GM12872 (cell line): ENCODE measurements around the gene HTRA3.

ENCODE experiments used
- TF ChIP-seq, protein P1 (sequence below): IDR thresholded peaks from 3 replicates; pipeline ENCODE4 v1.5.1; 2011; ENCODE audit warnings: low read depth, mild to moderate bottlenecking, low read length, moderate library complexity; ENCODE audit not compliant: insufficient read depth

The HTRA3 gene

GRCh38 chr4:8260656-8261111 is 8.9 kb upstream of the HTRA3 start:
- TF ChIP-seq, protein P1, sequence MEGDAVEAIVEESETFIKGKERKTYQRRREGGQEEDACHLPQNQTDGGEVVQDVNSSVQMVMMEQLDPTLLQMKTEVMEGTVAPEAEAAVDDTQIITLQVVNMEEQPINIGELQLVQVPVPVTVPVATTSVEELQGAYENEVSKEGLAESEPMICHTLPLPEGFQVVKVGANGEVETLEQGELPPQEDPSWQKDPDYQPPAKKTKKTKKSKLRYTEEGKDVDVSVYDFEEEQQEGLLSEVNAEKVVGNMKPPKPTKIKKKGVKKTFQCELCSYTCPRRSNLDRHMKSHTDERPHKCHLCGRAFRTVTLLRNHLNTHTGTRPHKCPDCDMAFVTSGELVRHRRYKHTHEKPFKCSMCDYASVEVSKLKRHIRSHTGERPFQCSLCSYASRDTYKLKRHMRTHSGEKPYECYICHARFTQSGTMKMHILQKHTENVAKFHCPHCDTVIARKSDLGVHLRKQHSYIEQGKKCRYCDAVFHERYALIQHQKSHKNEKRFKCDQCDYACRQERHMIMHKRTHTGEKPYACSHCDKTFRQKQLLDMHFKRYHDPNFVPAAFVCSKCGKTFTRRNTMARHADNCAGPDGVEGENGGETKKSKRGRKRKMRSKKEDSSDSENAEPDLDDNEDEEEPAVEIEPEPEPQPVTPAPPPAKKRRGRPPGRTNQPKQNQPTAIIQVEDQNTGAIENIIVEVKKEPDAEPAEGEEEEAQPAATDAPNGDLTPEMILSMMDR, result no peak

DNA sequence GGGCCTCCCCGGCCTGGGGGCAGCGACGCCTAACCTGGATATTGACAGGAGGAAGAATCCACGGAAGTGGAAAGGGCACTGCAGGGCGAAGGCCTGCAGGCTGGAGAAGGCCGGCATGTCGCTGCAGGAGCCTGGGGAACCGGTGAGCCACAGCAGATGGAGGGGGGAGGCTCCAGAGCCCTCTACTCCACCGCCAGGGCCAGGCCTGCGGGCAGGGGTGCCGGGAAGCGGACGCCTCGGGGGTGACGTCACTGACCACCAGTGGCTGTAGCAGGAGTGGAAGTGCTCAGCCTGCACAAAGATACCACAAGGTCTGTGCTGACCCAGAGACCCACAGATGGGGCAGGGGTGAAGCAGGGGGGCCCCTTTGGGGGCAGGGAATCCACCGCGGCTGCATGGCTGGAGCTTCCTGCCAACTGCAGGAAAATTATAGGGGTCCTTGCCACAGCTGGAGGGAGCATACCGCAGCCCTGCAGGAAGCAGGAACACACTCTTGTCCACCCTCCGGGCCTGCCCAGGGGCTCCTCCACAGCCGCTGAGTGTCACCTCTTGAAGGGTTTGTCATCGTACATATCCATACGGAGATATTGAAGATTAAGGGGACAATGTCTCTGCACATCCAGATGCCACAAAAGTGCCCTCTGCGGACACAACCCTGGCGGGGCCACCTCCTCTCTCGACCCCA is 7.6 kb upstream of the HTRA3 start:
- TF ChIP-seq, protein P1, result no peak

- TF ChIP-seq, protein P1, result no peak
Observed at GRCh38 chr4:8262637-8263322, 6.8 kb upstream of the HTRA3 start.

GRCh38 chr4:8263397-8263796 is 6.2 kb upstream of the HTRA3 start:
- TF ChIP-seq, protein P1, result no peak

GRCh38 chr4:8264106-8264505 is 5.4 kb upstream of the HTRA3 start:
- TF ChIP-seq, protein P1, result no peak

DNA sequence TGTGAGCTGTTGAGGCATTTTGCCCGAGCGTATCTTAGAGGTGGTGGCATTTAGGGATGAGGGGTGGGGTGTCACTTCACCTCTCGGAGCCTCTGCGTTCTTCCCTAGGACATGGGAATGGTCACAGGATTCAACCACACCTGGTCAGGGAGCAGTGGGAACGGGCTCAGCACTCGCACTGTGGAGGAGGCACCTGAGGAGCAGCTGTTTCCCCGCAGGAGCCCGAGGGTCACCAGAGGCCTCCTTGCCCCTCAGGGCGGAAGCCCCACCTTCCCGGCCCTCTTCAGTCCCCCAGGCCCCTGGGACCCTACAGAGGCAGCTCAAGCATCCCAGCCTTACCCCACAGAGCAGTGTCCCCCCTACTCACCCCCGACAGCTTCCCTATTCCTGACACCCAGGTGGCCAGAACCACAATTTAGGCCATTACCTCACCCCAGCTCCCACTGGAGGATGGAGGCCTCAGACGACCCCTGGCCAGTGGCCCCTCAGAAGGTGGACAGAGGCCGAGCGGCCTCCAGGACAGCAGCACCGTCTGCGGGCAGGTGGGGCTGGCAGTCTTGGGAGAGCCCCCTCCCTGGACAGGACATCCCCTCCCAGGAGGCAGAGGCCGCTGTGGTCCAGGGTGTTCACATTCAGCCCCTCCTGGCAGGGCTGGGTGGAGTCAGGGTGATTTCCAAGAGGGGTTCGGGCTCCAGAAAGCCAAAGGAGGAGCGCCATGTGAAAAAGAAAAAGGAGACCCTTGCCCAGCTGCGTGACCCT is 4.2 kb upstream of the HTRA3 start:
- TF ChIP-seq, protein P1, result no peak

- TF ChIP-seq, protein P1, result no peak
Observed at GRCh38 chr4:8266088-8266487, 3.5 kb upstream of the HTRA3 start.
